HuH-7.5 (cell line): ENCODE results near the gene ASTN2.
"Not testable (repeated sequence)": the region's sequence is repeated elsewhere in the genome, so short reads cannot be mapped to it uniquely, and the experiment has no call there.

Experiments used
- DNase-seq: peaks from one replicate; pipeline ENCODE4 v3.0.0; 2011; ENCODE audit warnings: low spot score

ASTN2 gene

GRCh38 chr9:116697362-116697761 lies 717.5 kb downstream of the ASTN2 start:
- no peak for DNase-seq

GRCh38 chr9:116695438-116695837 lies 719.4 kb downstream of the ASTN2 start:
- no peak for DNase-seq

DNA sequence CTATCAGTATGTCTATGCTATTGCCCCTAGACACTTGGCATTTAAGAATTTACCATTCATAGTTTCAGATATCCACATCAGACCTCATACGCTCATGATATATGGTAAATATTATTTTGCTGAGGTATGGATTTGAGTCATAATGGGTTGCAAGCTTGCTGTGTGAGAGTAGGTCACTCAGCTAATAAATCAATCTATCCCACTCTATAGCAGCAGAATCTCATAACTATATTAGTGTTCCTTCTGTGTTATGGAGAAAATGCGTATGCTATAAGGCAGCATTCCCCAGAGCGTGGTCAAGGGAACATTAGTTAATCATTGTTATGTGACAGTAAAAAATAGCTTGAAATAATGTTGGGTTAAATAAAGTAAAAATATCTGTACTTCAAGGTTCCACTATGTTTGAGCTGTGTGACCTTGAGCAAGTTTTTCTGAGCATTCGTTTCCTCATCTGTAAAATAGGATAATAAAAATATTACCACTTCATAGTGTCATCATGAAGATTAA lies 720.0 kb downstream of the ASTN2 start:
- no peak for DNase-seq

DNA sequence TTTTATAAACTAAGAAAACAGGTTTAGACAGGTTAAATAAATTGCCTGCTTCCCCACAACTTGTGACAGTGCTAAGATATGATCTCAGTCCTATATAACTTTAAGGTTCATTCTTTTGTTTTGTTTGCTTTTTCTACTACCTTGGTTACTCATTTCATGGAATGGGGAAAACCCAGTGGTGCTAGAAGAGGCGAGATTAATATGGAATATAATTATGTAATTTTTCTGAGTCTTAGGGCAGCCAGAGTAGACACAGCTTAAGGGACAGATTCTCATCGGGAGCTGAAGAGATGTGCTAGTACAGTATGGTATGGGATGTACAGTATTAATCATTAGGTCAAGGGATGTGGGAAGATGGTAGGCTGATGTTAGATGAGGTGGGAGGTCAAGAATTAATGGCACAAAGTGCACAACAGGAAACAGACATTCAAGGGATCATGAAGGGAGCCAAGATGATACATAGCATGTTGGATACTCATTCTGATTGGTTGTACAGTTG lies 721.6 kb downstream of the ASTN2 start:
- no peak for DNase-seq

DNA sequence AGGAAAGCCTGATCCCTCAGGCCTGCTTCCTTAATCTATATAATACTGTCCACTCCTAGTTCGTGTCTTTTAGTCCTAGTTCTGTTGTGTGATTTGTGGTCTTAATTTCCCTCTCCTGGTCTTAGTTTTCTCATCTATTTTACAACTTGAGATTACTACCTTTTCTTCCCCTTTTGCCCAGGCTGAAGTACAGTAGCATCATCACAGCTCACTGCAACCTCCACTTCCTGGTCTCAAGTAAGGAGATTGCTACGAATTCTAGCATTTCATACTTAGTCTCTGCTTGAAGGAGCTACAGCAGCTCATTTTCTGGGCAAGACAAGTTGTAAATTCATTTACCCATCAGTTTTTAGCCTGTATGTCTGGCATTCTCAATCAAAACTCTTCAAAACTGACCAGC lies 722.2 kb downstream of the ASTN2 start:
- no peak for DNase-seq

GRCh38 chr9:116691607-116692006 lies 723.2 kb downstream of the ASTN2 start:
- no peak for DNase-seq

GRCh38 chr9:116690805-116691204 lies 724.1 kb downstream of the ASTN2 start:
- DNase-seq, result not testable (repeated sequence)

DNA sequence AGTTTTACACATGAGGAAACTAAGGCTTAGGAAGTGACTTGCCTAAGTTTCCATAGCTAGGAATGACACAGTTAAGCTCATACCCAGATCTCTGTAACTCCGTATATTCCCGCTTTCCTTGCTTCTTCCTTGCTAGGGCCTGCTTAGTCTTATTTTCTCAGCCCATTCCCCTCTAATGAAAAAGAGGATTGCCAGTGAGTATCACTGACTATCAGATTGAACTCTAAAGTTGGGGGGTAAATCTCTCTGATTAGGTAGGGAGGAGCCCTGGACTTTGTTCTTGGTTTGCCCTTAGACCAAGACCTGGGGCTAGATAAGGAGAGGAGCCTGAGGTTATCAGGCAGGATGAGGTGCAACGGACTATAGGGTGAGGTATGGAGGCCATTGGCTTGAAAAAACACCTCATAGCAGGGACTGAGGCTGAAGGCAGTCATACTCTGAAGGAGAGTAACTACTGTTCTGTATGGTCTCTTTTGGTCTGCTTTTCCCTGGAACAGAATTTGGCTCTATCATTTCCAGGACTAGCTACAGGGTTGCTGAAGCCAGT lies 725.3 kb downstream of the ASTN2 start:
- DNase-seq, result no peak

DNA sequence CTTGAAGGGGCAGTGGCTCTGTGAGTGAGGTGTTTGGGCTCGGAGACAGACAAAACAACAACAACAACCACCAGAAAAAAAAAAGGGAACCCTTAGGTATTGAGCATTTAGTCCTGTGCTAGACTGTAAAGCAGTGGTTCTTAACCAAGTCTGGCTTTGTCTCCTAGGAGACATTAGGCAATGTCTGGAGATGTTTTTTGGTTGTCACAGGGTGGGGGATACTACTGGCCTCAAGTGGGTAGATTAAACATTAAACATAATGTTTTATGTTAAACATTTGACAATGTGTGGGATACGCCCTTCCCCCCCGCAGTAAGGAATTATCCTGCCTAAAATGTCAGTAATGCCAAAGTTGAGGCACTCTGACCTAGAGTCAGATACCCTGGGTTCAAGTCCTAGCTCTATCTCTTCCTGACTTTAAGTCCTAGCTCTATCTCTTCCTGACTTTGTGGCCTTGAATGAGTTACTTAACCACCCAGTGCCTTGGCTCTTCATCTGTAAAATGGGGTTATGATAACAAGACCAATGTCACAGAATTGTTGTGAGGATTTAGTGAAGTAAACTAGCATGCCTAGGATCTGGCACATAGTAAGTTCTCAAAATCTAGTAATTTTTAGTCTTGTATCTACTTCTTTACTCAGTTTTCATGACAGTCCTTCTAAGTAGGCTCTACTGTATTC lies 725.9 kb downstream of the ASTN2 start:
- DNase-seq, result no peak

- no peak for DNase-seq
These were observed 727.1 kb downstream of the ASTN2 start for GRCh38 chr9:116687754-116688135.

GRCh38 chr9:116687074-116687753 lies 727.6 kb downstream of the ASTN2 start, which contains the start of gene TRIM32:
TSS of gene TRIM32 (plus strand) at chr9:116687305. CDS start at chr9:116697743, 10,438 bp downstream.
- peak; percentile 84 for DNase-seq

GRCh38 chr9:116686693-116687073 lies 728.2 kb downstream of the ASTN2 start:
- peak; percentile 31 for DNase-seq

DNA sequence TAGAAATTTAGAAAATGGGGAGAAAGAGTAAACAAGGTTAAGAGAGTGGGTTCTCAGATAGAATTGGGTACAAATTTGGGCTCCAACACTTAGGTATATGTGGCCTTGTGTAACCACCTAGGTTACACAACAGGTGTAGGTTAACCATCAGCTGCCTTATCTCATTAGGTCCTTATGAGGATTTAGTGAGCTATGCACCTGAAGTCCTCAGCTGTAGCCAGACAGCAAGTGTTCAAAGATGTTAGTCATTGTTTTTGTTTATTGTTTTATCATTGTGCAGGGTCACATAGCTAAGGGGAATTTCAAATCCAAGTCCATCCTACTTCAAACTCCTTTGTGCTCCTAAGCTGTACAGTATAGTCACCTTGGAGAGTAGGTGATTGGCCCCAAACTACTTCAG lies 728.7 kb downstream of the ASTN2 start:
- DNase-seq, result no peak

DNA sequence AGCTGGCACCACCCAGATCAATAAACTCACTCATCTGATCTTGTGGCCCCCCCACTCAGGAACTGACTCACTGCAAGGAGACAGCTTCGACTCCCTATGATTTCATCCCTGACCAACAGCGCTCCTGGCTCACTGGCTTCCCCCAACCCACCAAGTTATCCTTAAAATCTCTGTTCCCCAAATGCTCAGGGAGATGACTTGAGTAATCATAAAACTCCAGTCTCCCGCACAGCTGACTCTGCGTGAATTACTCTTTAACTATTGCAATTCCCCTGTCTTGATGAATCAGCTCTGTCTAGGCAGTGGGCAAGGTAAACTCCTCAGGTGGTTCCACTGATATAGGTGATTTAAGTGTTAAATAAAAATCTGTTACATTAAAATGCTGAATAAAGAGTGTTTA lies 729.7 kb downstream of the ASTN2 start:
- DNase-seq, result no peak

DNA sequence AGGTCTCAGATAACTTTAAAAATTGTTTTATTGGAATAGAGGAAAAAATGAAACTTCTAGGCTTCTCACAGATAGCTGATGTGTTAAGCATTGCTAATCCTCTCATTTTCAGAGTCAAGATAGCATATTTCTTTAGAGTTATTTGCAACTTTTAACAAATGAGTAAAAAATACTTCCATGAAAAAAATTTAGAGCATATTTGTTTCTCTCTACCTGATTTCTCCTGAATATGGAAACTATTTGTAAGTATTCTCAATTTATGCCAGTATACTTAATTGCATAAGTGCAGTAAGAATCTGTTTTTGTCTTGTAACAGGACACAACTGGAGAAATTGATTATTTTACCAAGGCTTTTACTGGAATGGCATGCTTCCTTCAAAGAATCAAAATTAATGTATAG lies 731.3 kb downstream of the ASTN2 start:
- DNase-seq, result no peak

- DNase-seq, result no peak
These were observed 740.5 kb downstream of the ASTN2 start for GRCh38 chr9:116674210-116674980.

DNA sequence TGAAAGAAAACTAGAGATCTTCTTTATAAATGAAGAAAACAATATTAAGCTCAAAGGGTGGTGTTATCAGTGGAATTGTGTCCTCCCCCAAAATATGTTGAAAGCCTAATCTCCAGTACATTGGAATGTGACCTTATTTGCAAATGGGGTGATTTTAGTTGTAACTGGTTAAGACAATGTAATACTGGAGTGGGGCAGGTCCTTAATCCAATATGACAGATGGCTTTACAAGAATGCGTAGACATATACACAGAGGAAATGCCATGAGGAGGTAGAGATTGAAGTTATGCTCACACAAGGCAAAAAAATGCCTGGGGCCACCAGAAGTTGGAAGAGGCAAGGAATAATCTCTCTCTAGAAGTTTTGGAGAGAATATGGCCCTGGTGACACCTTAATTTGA lies 741.5 kb downstream of the ASTN2 start:
- DNase-seq, result no peak

GRCh38 chr9:116671605-116672004 lies 743.3 kb downstream of the ASTN2 start:
- DNase-seq, result no peak

DNA sequence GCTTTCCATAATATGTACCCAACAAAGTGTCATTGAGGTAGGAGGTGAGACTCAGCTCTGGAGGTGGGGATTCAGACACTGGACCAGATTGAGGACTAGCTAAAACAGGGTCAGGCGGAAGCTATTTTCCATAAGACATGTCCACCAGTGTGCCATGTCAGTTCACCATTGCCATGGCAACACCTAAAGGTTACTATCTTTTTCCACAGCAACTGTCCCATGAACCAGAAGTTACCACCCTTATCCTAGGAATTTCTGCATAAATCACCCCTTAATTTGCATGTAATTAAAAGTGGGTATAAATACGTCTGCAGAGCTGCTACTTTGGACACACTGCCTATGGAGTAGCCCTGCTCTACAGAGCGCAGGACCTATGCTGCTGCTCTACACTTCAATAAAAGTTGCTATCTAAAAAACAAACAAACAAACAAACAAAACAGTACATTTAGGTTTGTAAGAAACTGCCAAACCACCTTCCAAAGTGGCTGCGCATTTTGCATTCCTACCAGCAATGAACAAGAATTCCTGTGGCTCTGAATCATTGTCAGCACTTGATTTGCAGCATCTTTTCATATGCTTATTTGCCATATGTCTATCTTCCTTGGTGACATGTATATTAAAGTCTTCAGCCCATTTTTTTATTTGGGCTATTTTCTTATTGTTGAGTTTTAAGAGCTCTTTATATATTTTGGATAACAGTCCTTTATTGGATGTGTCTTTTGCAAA lies 745.7 kb downstream of the ASTN2 start:
- no peak for DNase-seq

GRCh38 chr9:116663581-116663980 lies 751.3 kb downstream of the ASTN2 start:
- no peak for DNase-seq

- no peak for DNase-seq
These were observed 752.1 kb downstream of the ASTN2 start for GRCh38 chr9:116662646-116663310.
